Activated T-cell treated with anti-CD3 and anti-CD28 coated beads for 24 hours (primary cell): Measurements from ENCODE around the gene TMEM86A.

ENCODE experiments used
- DNase-seq: peaks from one replicate; pipeline ENCODE4 v3.0.0-alpha.2; 2020; ENCODE audit warnings: low read depth

The TMEM86A gene

GRCh38 chr11:18700375-18700774 is 1.8 kb downstream of the TMEM86A start:
- DNase-seq: no peak

GRCh38 chr11:18700872-18701271 is 2.3 kb downstream of the TMEM86A start:
- no peak for DNase-seq

- no peak for DNase-seq
Measured at GRCh38 chr11:18701614-18702216, 3.1 kb downstream of the TMEM86A start.

GRCh38 chr11:18703001-18703763 is 4.6 kb downstream of the TMEM86A start:
- DNase-seq: no peak

- no peak for DNase-seq
Measured at GRCh38 chr11:18704045-18704645, 5.6 kb downstream of the TMEM86A start.

GRCh38 chr11:18704698-18705097 is 6.1 kb downstream of the TMEM86A start:
- no peak for DNase-seq

- DNase-seq: no peak
Measured at GRCh38 chr11:18705651-18706281, 7.2 kb downstream of the TMEM86A start.

GRCh38 chr11:18706330-18707243 is 8.0 kb downstream of the TMEM86A start:
- DNase-seq: no peak

- DNase-seq: no peak
Measured at GRCh38 chr11:18707811-18708340, 9.3 kb downstream of the TMEM86A start.

- DNase-seq: no peak
Measured at GRCh38 chr11:18709414-18709813, 10.8 kb downstream of the TMEM86A start.

GRCh38 chr11:18710545-18710944 is 12.0 kb downstream of the TMEM86A start:
- DNase-seq: no peak

- no peak for DNase-seq
Measured at GRCh38 chr11:18713646-18714442, 15.3 kb downstream of the TMEM86A start.

- DNase-seq: no peak
Measured at GRCh38 chr11:18714443-18714780, 15.8 kb downstream of the TMEM86A start.

GRCh38 chr11:18715476-18715875 is 16.9 kb downstream of the TMEM86A start:
- no peak for DNase-seq

- no peak for DNase-seq
Measured at GRCh38 chr11:18720091-18720807, 21.7 kb downstream of the TMEM86A start.

- peak; percentile 78 for DNase-seq
Measured at GRCh38 chr11:18720808-18721560, 22.4 kb downstream of the TMEM86A start.

GRCh38 chr11:18721561-18722292 is 23.1 kb downstream of the TMEM86A start:
- DNase-seq: peak; percentile 39

- no peak for DNase-seq
Measured at GRCh38 chr11:18722293-18722637, 23.7 kb downstream of the TMEM86A start.

GRCh38 chr11:18723991-18724390 is 25.4 kb downstream of the TMEM86A start:
- DNase-seq: no peak
